Brain microvascular endothelial cell (primary cell): ENCODE data around the gene TRPV2.
A peak's percentile ranks its signal among the peaks of the same experiment; 100 is the strongest.
"Not testable (repeated sequence)": the region's sequence is repeated elsewhere in the genome, so short reads cannot be mapped to it uniquely, and the experiment has no call there.

Experiments
- DNase-seq: peaks from one replicate; pipeline ENCODE4 v3.0.0-alpha.2; 2020
- H3K27ac ChIP-seq: fragments of 250-450 bp; sonication (Bioruptor Pico); 2 replicates; pipeline ENCODE4 v1.5.1; 2020; ENCODE audit warnings: mild to moderate bottlenecking, moderate library complexity
- H3K27me3 ChIP-seq: fragments of 250-450 bp; sonication (Bioruptor Pico); replicated peaks from 2 replicates; pipeline ENCODE4 v1.5.1; 2020; ENCODE audit warnings: mild to moderate bottlenecking
- H3K36me3 ChIP-seq: fragments of 250-450 bp; sonication (Bioruptor Pico); replicated peaks from 2 replicates; pipeline ENCODE4 v1.5.1; 2020; ENCODE audit warnings: mild to moderate bottlenecking
- H3K4me3 ChIP-seq: 2 replicates; pipeline ENCODE4 v1.5.1; 2011; ENCODE audit warnings: low read depth, mild to moderate bottlenecking, control low read depth, low read length, moderate library complexity
- CTCF ChIP-seq: IDR thresholded peaks from 2 replicates; pipeline ENCODE4 v1.5.1; 2011; ENCODE audit warnings: low read depth, mild to moderate bottlenecking, moderate library complexity, low read length, control low read depth, inconsistent platforms; ENCODE audit errors: missing control alignments
- in situ Hi-C: cut with HindIII; loops from 2 replicates; pipeline ENCODE4 v1.10.0; 2017; ENCODE audit warnings: low sequenced_read_pairs, low pct_ligation_motif_present

TRPV2 gene

GRCh38 chr17:16439303-16439791 is 24.0 kb downstream of the TRPV2 start:
- Histone ChIP-seq H3K27me3 (no peaks in the 10 kb centered on the region), H3K27ac (peak overlapping the region; percentile 81), H3K36me3 (peaks cover 53% of the 10 kb centered on the region), H3K4me3 (peak overlapping the region; percentile 94)
- DNase-seq = no peak
- TF ChIP-seq CTCF = no peak
- in situ Hi-C loops = no loop called here

- no peaks in the 10 kb centered on the region for H3K27me3 ChIP-seq
- no peak for TF ChIP-seq CTCF
- DNase-seq = no peak
- H3K36me3 ChIP-seq = peaks cover 55% of the 10 kb centered on the region
- in situ Hi-C loops = no loop called here
- peak overlapping the region; percentile 81 for H3K27ac ChIP-seq
- H3K4me3 ChIP-seq = peak overlapping the region; percentile 94
Observed at GRCh38 chr17:16439811-16440351, 24.5 kb downstream of the TRPV2 start.

GRCh38 chr17:16440354-16440753 is 25.0 kb downstream of the TRPV2 start:
- peaks cover 56% of the 10 kb centered on the region for H3K36me3 ChIP-seq
- in situ Hi-C loops, DNase-seq, H3K27me3 ChIP-seq: not testable (repeated sequence)
- peak overlapping the region; percentile 81 for H3K27ac ChIP-seq
- peak overlapping the region; percentile 94 for H3K4me3 ChIP-seq

- peak overlapping the region; percentile 94 for H3K4me3 ChIP-seq
- no peak overlapping the region for H3K27ac ChIP-seq
- no peak for TF ChIP-seq CTCF
- no peaks in the 10 kb centered on the region for H3K27me3 ChIP-seq
- no peak for DNase-seq
- in situ Hi-C loops = no loop called here
- peaks cover 63% of the 10 kb centered on the region for H3K36me3 ChIP-seq
Observed at GRCh38 chr17:16440901-16441629, 25.7 kb downstream of the TRPV2 start.

GRCh38 chr17:16442141-16442540 is 26.8 kb downstream of the TRPV2 start:
- in situ Hi-C loops = no loop called here
- Histone ChIP-seq H3K4me3 (peak overlapping the region; percentile 24), H3K27me3 (no peaks in the 10 kb centered on the region), H3K27ac (no peak overlapping the region), H3K36me3 (peaks cover 68% of the 10 kb centered on the region)
- TF ChIP-seq CTCF = no peak
- no peak for DNase-seq

GRCh38 chr17:16442594-16443510 is 27.5 kb downstream of the TRPV2 start:
- H3K4me3 ChIP-seq = peak overlapping the region; percentile 24
- TF ChIP-seq CTCF = no peak
- H3K27ac ChIP-seq = no peak overlapping the region
- no peak for DNase-seq
- peaks cover 70% of the 10 kb centered on the region for H3K36me3 ChIP-seq
- no peaks in the 10 kb centered on the region for H3K27me3 ChIP-seq
- in situ Hi-C loops = no loop called here
